C4-2B (cell line): Measurements from ENCODE around the gene C2CD2.
"Not testable (repeated sequence)": the region's sequence is repeated elsewhere in the genome, so short reads cannot be mapped to it uniquely, and the experiment has no call there.

Experiments
- H3K27ac ChIP-seq: fragments of 450-650 bp; 2 replicates; pipeline ENCODE4 v1.5.1; 2017
- ZFX ChIP-seq: fragments of 450-650 bp; IDR thresholded peaks from 2 replicates; pipeline ENCODE4 v1.6.1; 2017
- TF ChIP-seq, protein P1 (sequence below): fragments of 450-650 bp; conservative IDR thresholded peaks from 2 replicates; pipeline ENCODE4 v1.5.1; 2017; ENCODE audit warnings: mild to moderate bottlenecking

C2CD2 gene

DNA sequence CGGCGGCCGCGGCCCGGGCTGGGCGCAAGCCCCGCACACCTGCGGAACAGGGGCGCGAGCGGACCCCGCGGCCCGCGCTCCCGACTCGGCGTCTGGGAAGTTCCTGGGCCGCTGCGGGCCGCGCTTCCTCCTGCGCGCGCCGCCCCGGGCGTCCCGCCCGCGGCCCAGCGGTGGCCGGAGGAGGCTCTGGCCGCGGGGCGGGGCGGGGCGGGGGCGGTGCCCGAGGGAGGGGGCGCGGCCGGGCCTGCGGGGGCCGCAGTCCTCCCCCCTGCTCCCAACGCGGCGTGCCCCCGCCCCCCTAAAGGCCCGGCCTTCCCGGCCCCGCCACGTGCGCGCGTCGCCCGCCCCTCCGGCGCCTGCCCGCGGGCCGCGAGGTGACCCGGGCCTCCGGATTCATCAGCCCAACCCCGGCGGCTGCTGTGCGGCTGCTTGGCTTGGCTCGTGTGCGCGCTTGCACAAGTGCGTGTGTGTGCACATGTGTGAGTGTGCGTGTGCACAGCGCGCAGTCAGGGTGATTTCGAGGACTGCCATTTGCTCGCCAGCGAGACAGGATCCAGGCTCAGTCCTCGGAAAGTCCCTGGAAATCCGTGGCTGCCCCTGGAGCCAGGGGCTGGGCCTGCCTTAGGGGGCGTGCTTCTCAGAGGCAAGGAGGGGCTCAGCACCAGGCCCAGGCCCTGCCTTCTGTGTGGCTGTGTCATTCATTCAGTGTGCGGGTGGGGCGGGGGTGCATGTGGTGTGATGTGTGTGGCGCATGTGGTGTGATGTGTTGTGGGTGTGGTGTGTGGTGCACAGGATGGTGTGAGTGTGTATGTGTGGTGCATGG lies at the start of gene C2CD2:
Gene C2CD2 (minus strand): TSS at position 188 of the 823 bp plus-strand sequence. CDS start 370 bp downstream, outside the sequence.
- TF ChIP-seq, protein P1, sequence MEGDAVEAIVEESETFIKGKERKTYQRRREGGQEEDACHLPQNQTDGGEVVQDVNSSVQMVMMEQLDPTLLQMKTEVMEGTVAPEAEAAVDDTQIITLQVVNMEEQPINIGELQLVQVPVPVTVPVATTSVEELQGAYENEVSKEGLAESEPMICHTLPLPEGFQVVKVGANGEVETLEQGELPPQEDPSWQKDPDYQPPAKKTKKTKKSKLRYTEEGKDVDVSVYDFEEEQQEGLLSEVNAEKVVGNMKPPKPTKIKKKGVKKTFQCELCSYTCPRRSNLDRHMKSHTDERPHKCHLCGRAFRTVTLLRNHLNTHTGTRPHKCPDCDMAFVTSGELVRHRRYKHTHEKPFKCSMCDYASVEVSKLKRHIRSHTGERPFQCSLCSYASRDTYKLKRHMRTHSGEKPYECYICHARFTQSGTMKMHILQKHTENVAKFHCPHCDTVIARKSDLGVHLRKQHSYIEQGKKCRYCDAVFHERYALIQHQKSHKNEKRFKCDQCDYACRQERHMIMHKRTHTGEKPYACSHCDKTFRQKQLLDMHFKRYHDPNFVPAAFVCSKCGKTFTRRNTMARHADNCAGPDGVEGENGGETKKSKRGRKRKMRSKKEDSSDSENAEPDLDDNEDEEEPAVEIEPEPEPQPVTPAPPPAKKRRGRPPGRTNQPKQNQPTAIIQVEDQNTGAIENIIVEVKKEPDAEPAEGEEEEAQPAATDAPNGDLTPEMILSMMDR, result no peak
- peak; percentile 63; the same call in 1 of the 2 replicates for TF ChIP-seq ZFX

DNA sequence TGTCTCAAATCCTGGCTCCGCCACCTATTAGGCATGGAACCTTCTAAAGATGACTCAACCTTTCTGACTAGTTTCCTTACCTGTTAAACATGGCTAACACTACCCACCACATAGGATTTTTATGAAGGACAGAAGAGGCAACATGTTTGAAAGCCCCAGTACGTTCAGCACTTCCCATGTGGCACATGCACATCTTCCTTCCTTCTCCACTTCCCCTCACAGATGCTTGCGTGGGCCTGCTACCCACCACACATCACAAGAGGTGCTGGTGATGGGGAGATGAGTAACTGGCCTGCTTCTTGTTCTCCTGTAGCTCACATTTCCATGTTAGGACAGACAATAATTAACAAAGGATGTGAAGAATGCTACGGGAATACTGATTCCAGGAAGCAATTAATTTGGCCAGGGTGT lies 49.2 kb upstream of the C2CD2 start:
- TF ChIP-seq, protein P1, result no peak
- no peak for TF ChIP-seq ZFX
- H3K27ac ChIP-seq, result no peak overlapping the region

More for the DNA sequence above, at the start of gene C2CD2:
- peak within 1 kb of the TSS; percentile 87 for H3K27ac ChIP-seq

DNA sequence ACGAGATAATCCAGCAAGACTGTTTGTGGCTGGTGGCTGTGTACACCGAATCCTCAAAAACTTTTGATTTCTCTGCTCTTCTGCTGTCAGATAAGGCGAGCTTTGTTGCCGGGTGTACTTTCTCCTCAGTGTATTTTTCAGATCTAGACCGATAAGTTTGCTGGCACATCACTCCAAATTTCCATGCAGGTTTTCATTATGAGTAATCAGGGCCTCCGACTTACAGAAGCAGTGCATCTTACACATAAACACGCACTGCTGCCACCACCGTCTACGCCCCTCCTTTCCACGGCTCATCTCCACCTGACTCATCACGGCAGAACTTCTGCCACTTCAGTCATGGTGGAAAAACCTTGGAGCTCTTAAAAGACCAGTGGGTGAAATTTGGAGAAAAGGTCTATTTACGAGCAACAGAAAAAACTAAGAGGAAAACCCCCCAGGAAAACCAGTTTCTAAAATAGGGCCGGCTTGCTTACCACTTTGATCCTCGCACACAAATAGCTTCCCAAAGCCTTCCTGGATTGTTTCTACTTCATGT lies 48.7 kb upstream of the C2CD2 start:
- TF ChIP-seq, protein P1, result no peak
- no peak for TF ChIP-seq ZFX
- H3K27ac ChIP-seq, result no peak overlapping the region

DNA sequence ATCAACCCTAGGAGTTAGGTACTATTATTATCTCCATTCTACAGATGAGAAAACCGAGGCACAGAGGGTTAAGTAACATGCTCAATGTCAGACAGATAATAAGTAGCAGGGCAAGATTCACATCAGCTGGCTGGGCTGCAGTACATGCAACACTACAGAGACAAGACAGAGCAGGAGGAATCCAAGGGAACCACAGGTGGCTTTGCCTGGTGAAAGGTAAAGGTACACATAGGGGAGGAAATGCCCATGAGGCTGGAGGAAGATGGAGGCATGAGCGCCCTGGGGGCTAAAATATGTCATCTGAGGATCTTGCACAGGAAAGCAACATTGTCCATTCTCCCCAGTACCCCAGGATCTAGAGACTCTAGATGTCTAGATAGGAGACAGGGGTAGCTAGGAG lies 48.0 kb upstream of the C2CD2 start:
- no peak for TF ChIP-seq ZFX
- TF ChIP-seq, protein P1, result no peak
- no peak overlapping the region for H3K27ac ChIP-seq

DNA sequence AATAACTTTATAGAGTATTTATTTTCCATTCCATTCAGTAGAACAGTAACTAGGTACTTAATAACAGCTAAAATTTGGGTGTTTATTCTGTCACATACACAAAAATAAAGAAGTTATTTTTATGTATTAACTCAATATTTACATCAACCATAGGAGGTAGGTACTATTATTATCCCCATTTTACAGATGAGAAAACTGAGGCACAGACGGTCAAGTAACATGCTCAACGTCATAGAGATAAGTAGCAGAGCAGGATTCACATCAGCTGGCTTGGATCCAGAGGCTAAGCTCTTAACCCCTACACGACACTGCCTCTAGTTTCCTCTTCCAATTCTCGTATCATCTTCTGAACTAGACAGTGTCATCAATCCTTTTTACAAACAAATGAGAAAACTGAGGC lies 47.1 kb upstream of the C2CD2 start:
- no peak for TF ChIP-seq ZFX
- TF ChIP-seq, protein P1, result no peak
- H3K27ac ChIP-seq, result no peak overlapping the region

DNA sequence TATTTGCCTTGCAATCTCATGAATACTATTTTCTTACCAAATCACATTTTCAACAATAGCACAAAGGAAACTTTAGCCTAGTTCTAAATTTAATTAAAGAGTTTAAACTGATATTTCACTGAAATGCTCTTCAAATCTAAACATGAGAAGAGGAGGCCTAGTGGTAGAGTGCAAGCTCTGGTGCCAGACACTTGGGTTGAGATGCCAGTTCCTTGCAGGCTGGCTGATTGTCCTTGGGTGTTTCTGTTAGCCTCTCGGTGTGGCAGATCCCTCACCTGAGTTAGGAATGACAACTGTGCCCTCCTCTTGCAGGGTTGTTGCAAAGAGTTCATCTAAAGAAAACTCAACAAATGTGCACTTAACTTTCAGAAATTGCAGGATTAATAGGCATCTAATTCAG lies 43.8 kb upstream of the C2CD2 start:
- TF ChIP-seq, protein P1, result no peak
- TF ChIP-seq ZFX, result no peak
- no peak overlapping the region for H3K27ac ChIP-seq

DNA sequence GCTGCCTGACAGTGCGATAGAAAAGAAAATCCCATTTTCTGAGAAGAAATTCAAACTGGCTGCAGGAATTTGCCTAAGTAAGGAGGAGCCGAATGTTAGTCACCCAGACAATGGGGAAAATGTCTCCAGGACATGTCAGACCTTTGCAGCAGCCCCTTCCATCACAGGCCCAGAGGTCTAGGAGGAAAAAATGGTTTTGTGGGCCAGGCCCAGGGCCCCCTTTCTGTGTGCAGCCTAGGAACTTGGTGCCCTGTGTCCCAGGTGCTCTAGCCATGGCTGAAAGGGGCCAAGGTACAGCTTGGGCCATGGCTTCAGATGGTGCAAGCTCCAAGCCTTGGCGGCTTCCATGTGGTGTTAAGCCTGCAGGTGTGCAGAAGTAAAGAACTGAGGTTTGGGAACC lies 41.8 kb upstream of the C2CD2 start:
- TF ChIP-seq, protein P1, result no peak
- no peak for TF ChIP-seq ZFX
- no peak overlapping the region for H3K27ac ChIP-seq

DNA sequence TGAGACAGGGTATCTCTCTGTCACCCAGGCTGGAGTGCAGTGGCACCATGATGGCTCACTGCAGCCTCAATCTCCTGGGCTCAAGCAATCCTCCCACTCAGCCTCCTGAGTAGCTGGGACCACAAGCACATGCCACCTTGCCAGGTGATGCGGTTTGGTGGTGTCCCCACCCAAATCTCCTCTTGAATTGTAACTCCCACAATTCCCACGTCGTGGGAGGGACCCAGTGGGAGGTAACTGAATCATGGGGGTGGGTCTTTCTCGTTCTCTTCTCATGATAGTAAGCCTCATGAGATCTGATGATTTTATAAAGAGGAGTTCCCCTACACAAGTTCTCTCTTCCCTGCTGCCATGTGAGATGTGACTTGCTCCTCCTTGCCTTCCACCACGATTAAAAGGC lies 40.8 kb upstream of the C2CD2 start:
- not testable (repeated sequence) for H3K27ac ChIP-seq
